ENCODE measurements around the gene CLPSL2. TPM values are rescaled to one million over a fixed set of nuclear protein-coding genes. Genes with fewer than 3 reads are reported as not detected.

Gene CLPSL2, protein sequence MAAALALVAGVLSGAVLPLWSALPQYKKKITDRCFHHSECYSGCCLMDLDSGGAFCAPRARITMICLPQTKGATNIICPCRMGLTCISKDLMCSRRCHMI
- 0.22 TPM in 1 of 2 replicates, not detected in the other for polyA plus RNA-seq (2013)

DNA sequence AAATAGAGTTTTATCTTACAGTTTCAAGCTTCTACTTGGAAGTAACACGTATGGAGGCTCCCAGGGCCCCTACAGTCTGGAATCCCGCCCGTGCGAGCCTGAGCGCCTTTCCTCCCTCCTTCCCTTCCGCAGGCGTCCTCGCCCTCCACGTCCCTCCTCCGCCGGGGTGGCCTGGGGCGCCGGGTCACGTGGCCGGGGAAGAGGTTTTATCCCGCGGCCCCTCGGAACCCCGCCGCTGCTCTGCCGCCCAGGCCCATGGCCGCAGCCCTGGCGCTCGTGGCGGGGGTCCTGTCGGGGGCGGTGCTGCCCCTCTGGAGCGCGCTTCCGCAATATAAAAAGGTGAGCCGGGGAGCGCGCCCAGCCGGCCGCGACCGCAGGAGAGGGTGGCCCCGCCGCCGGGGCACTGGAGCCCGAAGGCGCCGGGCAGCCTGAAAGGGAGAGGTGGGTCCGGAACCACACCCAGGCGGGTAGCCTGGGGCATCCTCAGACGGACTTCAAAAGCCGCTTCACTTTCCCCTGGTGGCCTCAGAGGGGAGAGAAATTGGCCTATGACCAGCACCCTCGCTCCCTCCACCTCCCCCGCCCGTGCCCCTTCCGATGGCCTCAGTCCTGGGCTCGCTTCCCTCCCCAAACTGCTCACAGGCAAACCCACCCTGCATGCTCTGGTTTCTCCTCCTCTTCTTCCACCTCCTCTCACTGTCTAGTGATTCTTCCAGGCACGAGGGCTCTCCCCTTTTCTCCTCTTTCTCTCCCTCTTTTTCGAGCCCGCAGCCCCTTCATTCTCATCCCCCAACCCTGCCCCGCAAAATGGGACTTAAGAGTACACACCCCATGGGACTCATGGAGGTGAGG is at the start of gene CLPSL2:
Gene CLPSL2, plus strand, starts transcription at position 235 of the 852 bp plus-strand sequence. Its CDS starts 21 bp downstream, at position 256.
- Histone ChIP-seq H3K4me1 (ENCODE audit: control insufficient read depth in 1 of 2, insufficient read depth in 2 of 2, low read length in 2 of 2) (peaks cover 3 to 6% of the 10 kb centered on the region in 2 experiments), H3K4me2 (ENCODE audit: low read length) (peak within 1 kb of the TSS; percentile 88), H4K8ac (ENCODE audit: low read depth, low read length) (peak within 1 kb of the TSS; percentile 7), H2AK5ac (ENCODE audit: low read length) (no peak within 1 kb of the TSS), H3K23ac (ENCODE audit: low read length) (no peak within 1 kb of the TSS), H3K4me3 (ENCODE audit: low read depth, low read length) (peak within 1 kb of the TSS; percentile 60), H3K27me3 (ENCODE audit: insufficient read depth, low read length) (no peaks in the 10 kb centered on the region), H2AFZ (ENCODE audit: insufficient read depth, low read length, poor library complexity) (no peak within 1 kb of the TSS), H3K9ac (ENCODE audit: low read length) (peak within 1 kb of the TSS; percentile 14), H3K14ac (ENCODE audit: low read length) (no peak within 1 kb of the TSS), H3K9me3 (ENCODE audit: insufficient read depth, low read depth, low read length) (peaks cover 2% of the 10 kb centered on the region), H3K79me2 (ENCODE audit: control insufficient read depth, insufficient read depth, low read length, poor library complexity) (no peaks in the 10 kb centered on the region), H3K27ac (ENCODE audit: low read depth, low read length) (no peak within 1 kb of the TSS), H3K36me3 (ENCODE audit: control insufficient read depth in 1 of 2, insufficient read depth in 2 of 2, low read length in 2 of 2) (no peaks in the 10 kb centered on the region), H3K18ac (ENCODE audit: low read length) (no peak within 1 kb of the TSS), H2BK120ac (ENCODE audit: insufficient read depth, low read length, poor library complexity) (no peak within 1 kb of the TSS), H2BK12ac (ENCODE audit: low read length) (no peak within 1 kb of the TSS), H3K4ac (ENCODE audit: low read depth, low read length) (no peak within 1 kb of the TSS), H4K91ac (ENCODE audit: low read depth, low read length) (no peak within 1 kb of the TSS), H3K79me1 (ENCODE audit: low read length) (no peaks in the 10 kb centered on the region), H2BK5ac (ENCODE audit: low read depth, low read length, poor library complexity) (peak within 1 kb of the TSS; percentile 26), H4K12ac (ENCODE audit: low read depth, low read length) (no peak within 1 kb of the TSS)
- WGBS (ENCODE audit: extremely low coverage, insufficient coverage, insufficient read length) = no CpG with 5 or more reads among the region's 56 CpGs
- DNase-seq = peak; percentile 31 to 52

DNA sequence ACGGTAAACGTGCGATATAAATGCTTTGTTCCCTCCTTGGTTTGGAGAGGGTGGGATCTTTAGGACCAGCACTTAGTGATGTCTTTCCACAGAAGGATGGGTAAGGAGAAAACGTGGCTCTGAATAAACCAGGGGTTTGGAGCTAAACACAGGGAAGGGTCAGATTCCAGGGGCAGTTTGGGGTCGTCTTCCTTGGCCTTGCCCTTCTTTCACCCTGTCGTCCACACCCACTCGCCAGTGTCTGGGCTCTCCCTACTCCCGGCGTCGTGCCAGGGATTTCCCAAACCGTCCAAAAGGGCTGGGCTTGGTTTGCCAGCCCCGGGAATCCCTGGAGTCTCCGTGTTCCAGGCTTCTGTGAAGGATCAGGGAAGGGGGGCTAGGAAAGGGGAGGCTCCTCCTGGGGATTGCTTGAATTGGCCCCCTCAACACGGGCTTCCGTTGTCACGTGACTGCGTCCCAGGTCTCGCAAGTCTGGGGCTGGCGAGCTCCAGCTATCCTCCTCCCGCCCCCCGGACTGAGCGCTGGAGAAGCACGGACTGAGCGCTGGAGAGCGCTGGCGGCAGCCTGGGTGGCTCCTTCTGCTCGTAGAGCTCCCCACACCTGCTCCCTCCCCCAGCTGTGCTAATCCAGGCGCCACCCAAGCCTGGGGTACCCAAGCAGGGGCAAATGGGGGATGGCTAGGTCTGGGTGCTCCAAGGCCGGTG is 49.0 kb upstream of the CLPSL2 start:
- DNase-seq = peak in 1 of 2 donors; percentile 8
- Histone ChIP-seq H3K79me2 (ENCODE audit: control insufficient read depth, insufficient read depth, low read length, poor library complexity) (peaks cover 2% of the 10 kb centered on the region), H4K8ac (ENCODE audit: low read depth, low read length) (peak overlapping the region; percentile 33), H2BK12ac (ENCODE audit: low read length) (no peak overlapping the region), H3K4me2 (ENCODE audit: low read length) (peak overlapping the region; percentile 77), H3K14ac (ENCODE audit: low read length) (peak overlapping the region; percentile 51), H2BK5ac (ENCODE audit: low read depth, low read length, poor library complexity) (no peak overlapping the region), H3K18ac (ENCODE audit: low read length) (peak overlapping the region; percentile 28), H3K36me3 (ENCODE audit: control insufficient read depth in 1 of 2, insufficient read depth in 2 of 2, low read length in 2 of 2) (no peaks in the 10 kb centered on the region), H4K12ac (ENCODE audit: low read depth, low read length) (no peak overlapping the region), H2AK5ac (ENCODE audit: low read length) (no peak overlapping the region), H3K27me3 (ENCODE audit: insufficient read depth, low read length) (no peaks in the 10 kb centered on the region), H3K23ac (ENCODE audit: low read length) (no peak overlapping the region), H2BK120ac (ENCODE audit: insufficient read depth, low read length, poor library complexity) (peak overlapping the region; percentile 18), H4K91ac (ENCODE audit: low read depth, low read length) (peak overlapping the region; percentile 57), H3K9me3 (ENCODE audit: insufficient read depth, low read depth, low read length) (no peaks in the 10 kb centered on the region), H3K4me1 (ENCODE audit: control insufficient read depth in 1 of 2, insufficient read depth in 2 of 2, low read length in 2 of 2) (peaks cover 13 to 14% of the 10 kb centered on the region in 2 experiments), H3K4ac (ENCODE audit: low read depth, low read length) (no peak overlapping the region), H3K9ac (ENCODE audit: low read length) (no peak overlapping the region), H3K79me1 (ENCODE audit: low read length) (peaks cover 15% of the 10 kb centered on the region), H3K27ac (ENCODE audit: low read depth, low read length) (no peak overlapping the region), H2AFZ (ENCODE audit: insufficient read depth, low read length, poor library complexity) (peak overlapping the region; percentile 52), H3K4me3 (ENCODE audit: low read depth, low read length) (peak overlapping the region; percentile 70)
- no CpG with 5 or more reads among the region's 29 CpGs for WGBS (ENCODE audit: extremely low coverage, insufficient coverage, insufficient read length)

- Histone ChIP-seq H4K12ac (ENCODE audit: low read depth, low read length) (no peak overlapping the region), H3K79me1 (ENCODE audit: low read length) (peaks cover 15% of the 10 kb centered on the region), H3K79me2 (ENCODE audit: control insufficient read depth, insufficient read depth, low read length, poor library complexity) (peaks cover 2% of the 10 kb centered on the region), H3K4me3 (ENCODE audit: low read depth, low read length) (peak overlapping the region; percentile 70), H3K27ac (ENCODE audit: low read depth, low read length) (no peak overlapping the region), H3K18ac (ENCODE audit: low read length) (peak overlapping the region; percentile 28), H3K23ac (ENCODE audit: low read length) (no peak overlapping the region), H2BK5ac (ENCODE audit: low read depth, low read length, poor library complexity) (no peak overlapping the region), H2AFZ (ENCODE audit: insufficient read depth, low read length, poor library complexity) (peak overlapping the region; percentile 52), H3K9me3 (ENCODE audit: insufficient read depth, low read depth, low read length) (no peaks in the 10 kb centered on the region), H3K14ac (ENCODE audit: low read length) (peak overlapping the region; percentile 51), H2BK12ac (ENCODE audit: low read length) (no peak overlapping the region), H3K4ac (ENCODE audit: low read depth, low read length) (no peak overlapping the region), H2BK120ac (ENCODE audit: insufficient read depth, low read length, poor library complexity) (peak overlapping the region; percentile 18), H2AK5ac (ENCODE audit: low read length) (no peak overlapping the region), H3K27me3 (ENCODE audit: insufficient read depth, low read length) (no peaks in the 10 kb centered on the region), H4K91ac (ENCODE audit: low read depth, low read length) (peak overlapping the region; percentile 57), H4K8ac (ENCODE audit: low read depth, low read length) (peak overlapping the region; percentile 63), H3K4me1 (ENCODE audit: control insufficient read depth in 1 of 2, insufficient read depth in 2 of 2, low read length in 2 of 2) (peaks cover 13 to 14% of the 10 kb centered on the region in 2 experiments), H3K9ac (ENCODE audit: low read length) (no peak overlapping the region), H3K36me3 (ENCODE audit: control insufficient read depth in 1 of 2, insufficient read depth in 2 of 2, low read length in 2 of 2) (no peaks in the 10 kb centered on the region), H3K4me2 (ENCODE audit: low read length) (peak overlapping the region; percentile 77)
- peak; percentile 51 to 67 for DNase-seq
- no CpG with 5 or more reads among the region's 57 CpGs for WGBS (ENCODE audit: extremely low coverage, insufficient coverage, insufficient read length)
Observed at GRCh38 chr6:35727935-35728682, 48.3 kb upstream of the CLPSL2 start.

All from trophoblast cell (in vitro differentiated cells and primary cell).